ENCODE results near the gene CLEC9A.
A peak's percentile ranks its signal among the peaks of the same experiment; 100 is the strongest.

Gene CLEC9A

GRCh38 chr12:10030446-10030845 is at the start of gene CLEC9A:
Gene CLEC9A (plus strand): TSS chr12:10030682. CDS start chr12:10052688, 22,006 bp downstream.
- no peaks in the 10 kb centered on the region for H3K4me1 ChIP-seq (ENCODE audit: control insufficient read depth in 1 of 2, insufficient read depth in 2 of 2, low read length in 2 of 2)
- no peak within 1 kb of the TSS for H3K27ac ChIP-seq (ENCODE audit: low read length)
- no peaks in the 10 kb centered on the region for H3K36me3 ChIP-seq (ENCODE audit: control insufficient read depth in 1 of 2, insufficient read depth in 2 of 2, low read length in 2 of 2)
- no peaks in the 10 kb centered on the region for H3K9me3 ChIP-seq (ENCODE audit: control insufficient read depth in 1 of 2, low read length in 2 of 2)
- no peak within 1 kb of the TSS for H3K4me3 ChIP-seq (ENCODE audit: low read depth in 1 of 2, low read length in 2 of 2)
- H3K27me3 ChIP-seq (ENCODE audit: low read depth, low read length) = no peaks in the 10 kb centered on the region

GRCh38 chr12:9991876-9992275 is 38.6 kb upstream of the CLEC9A start:
- H3K9me3 ChIP-seq (ENCODE audit: control insufficient read depth in 1 of 2, low read length in 2 of 2) = no peaks in the 10 kb centered on the region
- H3K36me3 ChIP-seq (ENCODE audit: control insufficient read depth in 1 of 2, insufficient read depth in 2 of 2, low read length in 2 of 2) = no peaks in the 10 kb centered on the region
- no peaks in the 10 kb centered on the region for H3K27me3 ChIP-seq (ENCODE audit: low read depth, low read length)
- no peak overlapping the region for H3K27ac ChIP-seq (ENCODE audit: low read length)
- no peak overlapping the region for H3K4me3 ChIP-seq (ENCODE audit: low read depth in 1 of 2, low read length in 2 of 2)
- no peaks in the 10 kb centered on the region for H3K4me1 ChIP-seq (ENCODE audit: control insufficient read depth in 1 of 2, insufficient read depth in 2 of 2, low read length in 2 of 2)

- no peak overlapping the region for H3K4me3 ChIP-seq (ENCODE audit: low read depth in 1 of 2, low read length in 2 of 2)
- H3K36me3 ChIP-seq (ENCODE audit: control insufficient read depth in 1 of 2, insufficient read depth in 2 of 2, low read length in 2 of 2) = no peaks in the 10 kb centered on the region
- H3K27ac ChIP-seq (ENCODE audit: low read length) = no peak overlapping the region
These were observed 38.2 kb upstream of the CLEC9A start for GRCh38 chr12:9992296-9992695.

GRCh38 chr12:9999016-9999415 is 31.5 kb upstream of the CLEC9A start, which contains the start of gene CLEC1B:
Gene CLEC1B (minus strand): TSS chr12:9999121. CDS start chr12:9999100, 21 bp downstream.
- Histone ChIP-seq H3K27me3 (ENCODE audit: low read depth, low read length) (no peaks in the 10 kb centered on the region), H3K36me3 (ENCODE audit: control insufficient read depth in 1 of 2, insufficient read depth in 2 of 2, low read length in 2 of 2) (no peaks in the 10 kb centered on the region), H3K4me3 (ENCODE audit: low read depth in 1 of 2, low read length in 2 of 2) (no peak within 1 kb of the TSS), H3K9me3 (ENCODE audit: control insufficient read depth in 1 of 2, low read length in 2 of 2) (no peaks in the 10 kb centered on the region), H3K27ac (ENCODE audit: low read length) (no peak within 1 kb of the TSS), H3K4me1 (ENCODE audit: control insufficient read depth in 1 of 2, insufficient read depth in 2 of 2, low read length in 2 of 2) (no peaks in the 10 kb centered on the region)

More at GRCh38 chr12:9992296-9992695, 38.2 kb upstream of the CLEC9A start:
- Histone ChIP-seq H3K4me1 (ENCODE audit: control insufficient read depth in 1 of 2, insufficient read depth in 2 of 2, low read length in 2 of 2) (no peaks in the 10 kb centered on the region), H3K9me3 (ENCODE audit: control insufficient read depth in 1 of 2, low read length in 2 of 2) (no peaks in the 10 kb centered on the region), H3K27me3 (ENCODE audit: low read depth, low read length) (no peaks in the 10 kb centered on the region)

GRCh38 chr12:10001171-10001776 is 29.2 kb upstream of the CLEC9A start:
- no peak overlapping the region for H3K4me3 ChIP-seq (ENCODE audit: low read depth in 1 of 2, low read length in 2 of 2)
- no peaks in the 10 kb centered on the region for H3K4me1 ChIP-seq (ENCODE audit: control insufficient read depth in 1 of 2, insufficient read depth in 2 of 2, low read length in 2 of 2)
- no peaks in the 10 kb centered on the region for H3K36me3 ChIP-seq (ENCODE audit: control insufficient read depth in 1 of 2, insufficient read depth in 2 of 2, low read length in 2 of 2)
- no peak overlapping the region for H3K27ac ChIP-seq (ENCODE audit: low read length)
- H3K9me3 ChIP-seq (ENCODE audit: control insufficient read depth in 1 of 2, low read length in 2 of 2) = no peaks in the 10 kb centered on the region
- H3K27me3 ChIP-seq (ENCODE audit: low read depth, low read length) = no peaks in the 10 kb centered on the region

GRCh38 chr12:10012630-10013330 is 17.7 kb upstream of the CLEC9A start:
- Histone ChIP-seq H3K4me1 (ENCODE audit: control insufficient read depth in 1 of 2, insufficient read depth in 2 of 2, low read length in 2 of 2) (no peaks in the 10 kb centered on the region), H3K4me3 (ENCODE audit: low read depth in 1 of 2, low read length in 2 of 2) (no peak overlapping the region), H3K27ac (ENCODE audit: low read length) (no peak overlapping the region), H3K9me3 (ENCODE audit: control insufficient read depth in 1 of 2, low read length in 2 of 2) (no peaks in the 10 kb centered on the region), H3K27me3 (ENCODE audit: low read depth, low read length) (no peaks in the 10 kb centered on the region), H3K36me3 (ENCODE audit: control insufficient read depth in 1 of 2, insufficient read depth in 2 of 2, low read length in 2 of 2) (no peaks in the 10 kb centered on the region)

- Histone ChIP-seq H3K9me3 (ENCODE audit: control insufficient read depth in 1 of 2, low read length in 2 of 2) (no peaks in the 10 kb centered on the region), H3K4me1 (ENCODE audit: control insufficient read depth in 1 of 2, insufficient read depth in 2 of 2, low read length in 2 of 2) (peaks cover 0 to 7% of the 10 kb centered on the region in 2 donors), H3K36me3 (ENCODE audit: control insufficient read depth in 1 of 2, insufficient read depth in 2 of 2, low read length in 2 of 2) (no peaks in the 10 kb centered on the region), H3K27me3 (ENCODE audit: low read depth, low read length) (no peaks in the 10 kb centered on the region), H3K4me3 (ENCODE audit: low read depth in 1 of 2, low read length in 2 of 2) (no peak overlapping the region), H3K27ac (ENCODE audit: low read length) (no peak overlapping the region)
These were observed 15.0 kb upstream of the CLEC9A start for GRCh38 chr12:10015450-10015849.

GRCh38 chr12:10016881-10017280 is 13.6 kb upstream of the CLEC9A start:
- Histone ChIP-seq H3K4me1 (ENCODE audit: control insufficient read depth in 1 of 2, insufficient read depth in 2 of 2, low read length in 2 of 2) (peaks cover 0 to 7% of the 10 kb centered on the region in 2 donors), H3K4me3 (ENCODE audit: low read depth in 1 of 2, low read length in 2 of 2) (no peak overlapping the region), H3K9me3 (ENCODE audit: control insufficient read depth in 1 of 2, low read length in 2 of 2) (no peaks in the 10 kb centered on the region), H3K27ac (ENCODE audit: low read length) (no peak overlapping the region), H3K36me3 (ENCODE audit: control insufficient read depth in 1 of 2, insufficient read depth in 2 of 2, low read length in 2 of 2) (no peaks in the 10 kb centered on the region), H3K27me3 (ENCODE audit: low read depth, low read length) (no peaks in the 10 kb centered on the region)

GRCh38 chr12:10018386-10018785 is 12.1 kb upstream of the CLEC9A start:
- peak overlapping the region in 1 of 2 donors; percentile 21 for H3K4me3 ChIP-seq (ENCODE audit: low read depth in 1 of 2, low read length in 2 of 2)
- no peaks in the 10 kb centered on the region for H3K27me3 ChIP-seq (ENCODE audit: low read depth, low read length)
- no peaks in the 10 kb centered on the region for H3K9me3 ChIP-seq (ENCODE audit: control insufficient read depth in 1 of 2, low read length in 2 of 2)
- H3K4me1 ChIP-seq (ENCODE audit: control insufficient read depth in 1 of 2, insufficient read depth in 2 of 2, low read length in 2 of 2) = peaks cover 0 to 7% of the 10 kb centered on the region in 2 donors
- no peak overlapping the region for H3K27ac ChIP-seq (ENCODE audit: low read length)
- H3K36me3 ChIP-seq (ENCODE audit: control insufficient read depth in 1 of 2, insufficient read depth in 2 of 2, low read length in 2 of 2) = no peaks in the 10 kb centered on the region

- no peaks in the 10 kb centered on the region for H3K36me3 ChIP-seq (ENCODE audit: control insufficient read depth in 1 of 2, insufficient read depth in 2 of 2, low read length in 2 of 2)
- H3K27me3 ChIP-seq (ENCODE audit: low read depth, low read length) = no peaks in the 10 kb centered on the region
- no peak overlapping the region for H3K27ac ChIP-seq (ENCODE audit: low read length)
- H3K9me3 ChIP-seq (ENCODE audit: control insufficient read depth in 1 of 2, low read length in 2 of 2) = no peaks in the 10 kb centered on the region
- H3K4me3 ChIP-seq (ENCODE audit: low read depth in 1 of 2, low read length in 2 of 2) = no peak overlapping the region
- H3K4me1 ChIP-seq (ENCODE audit: control insufficient read depth in 1 of 2, insufficient read depth in 2 of 2, low read length in 2 of 2) = peaks cover 0 to 7% of the 10 kb centered on the region in 2 donors
These were observed 9.1 kb upstream of the CLEC9A start for GRCh38 chr12:10021342-10021741.

- Histone ChIP-seq H3K36me3 (ENCODE audit: control insufficient read depth in 1 of 2, insufficient read depth in 2 of 2, low read length in 2 of 2) (no peaks in the 10 kb centered on the region), H3K27ac (ENCODE audit: low read length) (no peak overlapping the region), H3K9me3 (ENCODE audit: control insufficient read depth in 1 of 2, low read length in 2 of 2) (no peaks in the 10 kb centered on the region), H3K4me1 (ENCODE audit: control insufficient read depth in 1 of 2, insufficient read depth in 2 of 2, low read length in 2 of 2) (no peaks in the 10 kb centered on the region), H3K27me3 (ENCODE audit: low read depth, low read length) (no peaks in the 10 kb centered on the region), H3K4me3 (ENCODE audit: low read depth in 1 of 2, low read length in 2 of 2) (no peak overlapping the region)
These were observed 5.2 kb upstream of the CLEC9A start for GRCh38 chr12:10025236-10025635.
